ENCODE measurements around the gene SMCO4. TPM values are rescaled to one million over a fixed set of nuclear protein-coding genes. Genes with fewer than 3 reads are reported as not detected.

SMCO4 gene
- total RNA-seq, 2 experiments from 2014 or later: 0.30 TPM; not detected in 1

- no peak for DNase-seq
- TF ChIP-seq CTCF (IDR thresholded peaks at IDR 0.05): no peak
- Mint-ChIP-seq H3K4me1 (ENCODE audit: low read depth) (peaks cover 35% of the 10 kb centered on the region), H3K27me3 (no peaks in the 10 kb centered on the region), H3K27ac (no peak overlapping the region), H3K4me3 (no peak overlapping the region), H3K36me3 (ENCODE audit: low read depth) (no peaks in the 10 kb centered on the region), H3K9me3 (no peaks in the 10 kb centered on the region)
- intact Hi-C loops (cut with DNase I, micrococcal nuclease): no loop called here
- peaks cover 6% of the 10 kb centered on the region for H3K4me1 ChIP-seq (ENCODE audit: insufficient read depth, low read length)
- no peaks in the 10 kb centered on the region for H3K27me3 ChIP-seq (ENCODE audit: control insufficient read depth in 1 of 2, insufficient read depth in 2 of 2, low read length in 2 of 2)
- POLR2A ChIA-PET: no interaction called here
- CTCF ChIA-PET: no interaction called here
- no peaks in the 10 kb centered on the region for H3K36me3 ChIP-seq (ENCODE audit: insufficient read depth, low read length)
- no peak for ATAC-seq (ENCODE audit: poor library complexity)
- no peak overlapping the region for H3K27ac ChIP-seq (ENCODE audit: low read depth in 1 of 2, low read length in 2 of 2)
- no peaks in the 10 kb centered on the region for H3K9me3 ChIP-seq (ENCODE audit: control insufficient read depth in 1 of 2, insufficient read depth in 1 of 2, low read length in 2 of 2)
- no peak overlapping the region for H3K4me3 ChIP-seq (ENCODE audit: low read length)
Measured at GRCh38 chr11:93518081-93518480, 25.1 kb downstream of the SMCO4 start.

- peaks cover 6% of the 10 kb centered on the region for H3K4me1 ChIP-seq (ENCODE audit: insufficient read depth, low read length)
- DNase-seq (no peak), ATAC-seq (ENCODE audit: poor library complexity) (no peak)
- Mint-ChIP-seq H3K27me3 (no peaks in the 10 kb centered on the region), H3K4me1 (ENCODE audit: low read depth) (peaks cover 35% of the 10 kb centered on the region), H3K27ac (no peak overlapping the region), H3K4me3 (no peak overlapping the region), H3K36me3 (ENCODE audit: low read depth) (no peaks in the 10 kb centered on the region), H3K9me3 (no peaks in the 10 kb centered on the region)
- H3K36me3 ChIP-seq (ENCODE audit: insufficient read depth, low read length): no peaks in the 10 kb centered on the region
- H3K27me3 ChIP-seq (ENCODE audit: control insufficient read depth in 1 of 2, insufficient read depth in 2 of 2, low read length in 2 of 2): no peaks in the 10 kb centered on the region
- H3K4me3 ChIP-seq (ENCODE audit: low read length): no peak overlapping the region
- no peak for TF ChIP-seq CTCF (IDR thresholded peaks at IDR 0.05)
- H3K9me3 ChIP-seq (ENCODE audit: control insufficient read depth in 1 of 2, insufficient read depth in 1 of 2, low read length in 2 of 2): no peaks in the 10 kb centered on the region
- POLR2A ChIA-PET: no interaction called here
- CTCF ChIA-PET: no interaction called here
- intact Hi-C loops (cut with DNase I, micrococcal nuclease): no loop called here
- no peak overlapping the region for H3K27ac ChIP-seq (ENCODE audit: low read depth in 1 of 2, low read length in 2 of 2)
Measured at GRCh38 chr11:93517611-93518010, 25.6 kb downstream of the SMCO4 start.

GRCh38 chr11:93517041-93517440, 26.1 kb downstream of the SMCO4 start:
- peaks cover 31% of the 10 kb centered on the region for H3K4me1 Mint-ChIP-seq (ENCODE audit: low read depth)
- no peak overlapping the region for H3K27ac Mint-ChIP-seq
- Histone ChIP-seq H3K9me3 (ENCODE audit: control insufficient read depth in 1 of 2, insufficient read depth in 1 of 2, low read length in 2 of 2) (no peaks in the 10 kb centered on the region), H3K27me3 (ENCODE audit: control insufficient read depth in 1 of 2, insufficient read depth in 2 of 2, low read length in 2 of 2) (no peaks in the 10 kb centered on the region), H3K4me1 (ENCODE audit: insufficient read depth, low read length) (peaks cover 6% of the 10 kb centered on the region), H3K27ac (ENCODE audit: low read depth in 1 of 2, low read length in 2 of 2) (no peak overlapping the region), H3K36me3 (ENCODE audit: insufficient read depth, low read length) (no peaks in the 10 kb centered on the region), H3K4me3 (ENCODE audit: low read length) (no peak overlapping the region)
- DNase-seq (no peak), ATAC-seq (ENCODE audit: poor library complexity) (no peak)
- no peak for TF ChIP-seq CTCF (IDR thresholded peaks at IDR 0.05)
- H3K4me3 Mint-ChIP-seq: no peak overlapping the region
- no peaks in the 10 kb centered on the region for H3K9me3 Mint-ChIP-seq
- POLR2A ChIA-PET: no interaction called here
- intact Hi-C loops (cut with DNase I, micrococcal nuclease): no loop called here
- H3K27me3 Mint-ChIP-seq: no peaks in the 10 kb centered on the region
- no peaks in the 10 kb centered on the region for H3K36me3 Mint-ChIP-seq (ENCODE audit: low read depth)
- CTCF ChIA-PET: no interaction called here

All from CD4-positive, alpha-beta T cell (primary cell).